ENCODE results near the gene ARL13B. TPM values are rescaled to one million over a fixed set of nuclear protein-coding genes. Genes with fewer than 3 reads are reported as not detected.

Gene ARL13B

GRCh38 chr3:94082391-94082937, 102.5 kb downstream of the ARL13B start:
- H3K9ac ChIP-seq (ENCODE audit: low read depth, low read length), result no peak overlapping the region
- no peak overlapping the region for H3K4me3 ChIP-seq (ENCODE audit: low read length)

GRCh38 chr3:94083261-94083660, 103.3 kb downstream of the ARL13B start:
- Histone ChIP-seq H3K4me3 (ENCODE audit: low read length) (no peak overlapping the region), H3K9ac (ENCODE audit: low read depth, low read length) (no peak overlapping the region), H3K4me1 (ENCODE audit: control insufficient read depth, insufficient read depth, low read length) (no peaks in the 10 kb centered on the region), H3K27me3 (ENCODE audit: control insufficient read depth, insufficient read depth, low read length) (no peaks in the 10 kb centered on the region), H3K4me2 (ENCODE audit: low read length) (no peak overlapping the region), H3K36me3 (ENCODE audit: insufficient read depth, low read length) (peaks cover 4% of the 10 kb centered on the region), H3K9me3 (replicated peaks; ENCODE audit: low read length) (no peaks in the 10 kb centered on the region)

More at GRCh38 chr3:94082391-94082937, 102.5 kb downstream of the ARL13B start:
- Histone ChIP-seq H3K4me2 (ENCODE audit: low read length) (no peak overlapping the region), H3K27me3 (ENCODE audit: control insufficient read depth, insufficient read depth, low read length) (no peaks in the 10 kb centered on the region), H3K9me3 (replicated peaks; ENCODE audit: low read length) (no peaks in the 10 kb centered on the region), H3K4me1 (ENCODE audit: control insufficient read depth, insufficient read depth, low read length) (no peaks in the 10 kb centered on the region), H3K36me3 (ENCODE audit: insufficient read depth, low read length) (peaks cover 4% of the 10 kb centered on the region)

DNA sequence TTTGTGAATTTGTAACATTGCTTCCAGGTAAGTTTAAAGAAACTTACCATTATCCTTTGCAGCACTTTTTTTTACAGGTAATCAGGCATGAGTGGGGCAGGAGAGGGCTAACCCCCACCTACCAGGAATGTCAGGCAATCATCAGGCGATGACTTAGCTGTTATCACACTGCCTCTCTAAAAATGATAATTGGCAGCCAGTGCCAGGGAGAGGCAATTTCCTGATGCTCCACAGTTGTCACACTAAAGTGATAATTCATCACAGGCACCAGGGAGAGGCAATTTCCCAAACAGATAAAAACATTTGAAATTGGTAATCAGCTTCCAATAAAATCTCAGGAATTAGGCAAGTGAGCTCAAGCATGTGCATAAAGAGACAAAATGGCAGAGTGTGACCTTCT, 109.2 kb downstream of the ARL13B start:
- no peak overlapping the region for H3K9ac ChIP-seq (ENCODE audit: low read depth, low read length)
- no peaks in the 10 kb centered on the region for H3K27me3 ChIP-seq (ENCODE audit: control insufficient read depth, insufficient read depth, low read length)
- peaks cover 16% of the 10 kb centered on the region for H3K36me3 ChIP-seq (ENCODE audit: insufficient read depth, low read length)
- no peaks in the 10 kb centered on the region for H3K9me3 ChIP-seq (replicated peaks; ENCODE audit: low read length)
- no peaks in the 10 kb centered on the region for H3K4me1 ChIP-seq (ENCODE audit: control insufficient read depth, insufficient read depth, low read length)
- H3K4me2 ChIP-seq (ENCODE audit: low read length), result no peak overlapping the region
- H3K4me3 ChIP-seq (ENCODE audit: low read length), result no peak overlapping the region

- Histone ChIP-seq H3K4me1 (ENCODE audit: control insufficient read depth, insufficient read depth, low read length) (no peaks in the 10 kb centered on the region), H3K27me3 (ENCODE audit: control insufficient read depth, insufficient read depth, low read length) (no peaks in the 10 kb centered on the region), H3K4me3 (ENCODE audit: low read length) (no peak overlapping the region), H3K4me2 (ENCODE audit: low read length) (no peak overlapping the region), H3K36me3 (ENCODE audit: insufficient read depth, low read length) (peaks cover 20% of the 10 kb centered on the region), H3K9me3 (replicated peaks; ENCODE audit: low read length) (no peaks in the 10 kb centered on the region), H3K9ac (ENCODE audit: low read depth, low read length) (no peak overlapping the region)
Measured at GRCh38 chr3:94092086-94092485, 112.1 kb downstream of the ARL13B start.

- Histone ChIP-seq H3K9me3 (replicated peaks; ENCODE audit: low read length) (no peaks in the 10 kb centered on the region), H3K4me1 (ENCODE audit: control insufficient read depth, insufficient read depth, low read length) (no peaks in the 10 kb centered on the region), H3K4me2 (ENCODE audit: low read length) (no peak overlapping the region), H3K9ac (ENCODE audit: low read depth, low read length) (no peak overlapping the region), H3K4me3 (ENCODE audit: low read length) (no peak overlapping the region), H3K27me3 (ENCODE audit: control insufficient read depth, insufficient read depth, low read length) (no peaks in the 10 kb centered on the region), H3K36me3 (ENCODE audit: insufficient read depth, low read length) (peaks cover 28% of the 10 kb centered on the region)
Measured at GRCh38 chr3:94093151-94093550, 113.2 kb downstream of the ARL13B start.

- H3K36me3 ChIP-seq (ENCODE audit: insufficient read depth, low read length), result peaks cover 29% of the 10 kb centered on the region
- H3K4me1 ChIP-seq (ENCODE audit: control insufficient read depth, insufficient read depth, low read length), result no peaks in the 10 kb centered on the region
- no peaks in the 10 kb centered on the region for H3K9me3 ChIP-seq (replicated peaks; ENCODE audit: low read length)
- no peak overlapping the region for H3K9ac ChIP-seq (ENCODE audit: low read depth, low read length)
- H3K4me2 ChIP-seq (ENCODE audit: low read length), result no peak overlapping the region
- H3K4me3 ChIP-seq (ENCODE audit: low read length), result no peak overlapping the region
- H3K27me3 ChIP-seq (ENCODE audit: control insufficient read depth, insufficient read depth, low read length), result no peaks in the 10 kb centered on the region
Measured at GRCh38 chr3:94095111-94095510, 115.2 kb downstream of the ARL13B start.

DNA sequence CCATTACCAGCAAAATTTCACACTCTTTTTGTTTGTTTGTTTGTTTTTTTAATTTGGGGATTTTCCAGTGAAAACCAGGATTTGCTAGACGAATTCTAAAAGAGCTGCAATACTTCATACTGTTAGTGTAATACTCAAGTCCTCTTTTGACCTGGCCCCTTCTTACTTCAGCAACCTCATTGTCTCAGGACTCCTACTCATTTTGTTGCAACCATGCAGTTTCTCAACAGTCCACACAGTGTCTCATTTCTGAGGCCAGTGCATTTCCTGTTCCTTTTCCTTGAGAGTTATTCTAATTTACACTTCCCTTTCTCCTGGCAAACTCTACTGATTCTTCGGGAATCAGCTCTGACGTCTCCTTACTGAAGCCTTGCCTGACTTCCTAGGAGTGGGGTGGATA, 118.5 kb downstream of the ARL13B start:
- H3K4me2 ChIP-seq (ENCODE audit: low read length), result no peak overlapping the region
- no peak overlapping the region for H3K4me3 ChIP-seq (ENCODE audit: low read length)
- no peaks in the 10 kb centered on the region for H3K9me3 ChIP-seq (replicated peaks; ENCODE audit: low read length)
- H3K27me3 ChIP-seq (ENCODE audit: control insufficient read depth, insufficient read depth, low read length), result no peaks in the 10 kb centered on the region
- H3K36me3 ChIP-seq (ENCODE audit: insufficient read depth, low read length), result peaks cover 22% of the 10 kb centered on the region
- H3K9ac ChIP-seq (ENCODE audit: low read depth, low read length), result no peak overlapping the region
- no peaks in the 10 kb centered on the region for H3K4me1 ChIP-seq (ENCODE audit: control insufficient read depth, insufficient read depth, low read length)

GRCh38 chr3:94099311-94099710, 119.4 kb downstream of the ARL13B start:
- no peak overlapping the region for H3K4me3 ChIP-seq (ENCODE audit: low read length)
- peaks cover 26% of the 10 kb centered on the region for H3K36me3 ChIP-seq (ENCODE audit: insufficient read depth, low read length)

GRCh38 chr3:94101860-94102259, 121.9 kb downstream of the ARL13B start:
- no peaks in the 10 kb centered on the region for H3K27me3 ChIP-seq (ENCODE audit: control insufficient read depth, insufficient read depth, low read length)
- H3K36me3 ChIP-seq (ENCODE audit: insufficient read depth, low read length), result peaks cover 18% of the 10 kb centered on the region
- no peak overlapping the region for H3K4me2 ChIP-seq (ENCODE audit: low read length)
- H3K4me1 ChIP-seq (ENCODE audit: control insufficient read depth, insufficient read depth, low read length), result no peaks in the 10 kb centered on the region
- H3K4me3 ChIP-seq (ENCODE audit: low read length), result no peak overlapping the region
- no peak overlapping the region for H3K9ac ChIP-seq (ENCODE audit: low read depth, low read length)
- H3K9me3 ChIP-seq (replicated peaks; ENCODE audit: low read length), result no peaks in the 10 kb centered on the region

More at GRCh38 chr3:94099311-94099710, 119.4 kb downstream of the ARL13B start:
- Histone ChIP-seq H3K4me2 (ENCODE audit: low read length) (no peak overlapping the region), H3K4me1 (ENCODE audit: control insufficient read depth, insufficient read depth, low read length) (no peaks in the 10 kb centered on the region), H3K9ac (ENCODE audit: low read depth, low read length) (no peak overlapping the region), H3K27me3 (ENCODE audit: control insufficient read depth, insufficient read depth, low read length) (no peaks in the 10 kb centered on the region), H3K9me3 (replicated peaks; ENCODE audit: low read length) (no peaks in the 10 kb centered on the region)

Small RNAs within 50 kb of the gene (small RNA-seq; reads per million reads assigned to genes)
- not detected for gene RF00019
- gene RNU6-511P, result not detected
